OCI-LY7 (cell line): Measurements from ENCODE around the gene PPARGC1A.

Experiments
- EZH2phosphoT487 ChIP-seq: fragments of 200-600 bp; sonication (generic); IDR thresholded peaks from 2 replicates; pipeline ENCODE4 v1.6.1; 2018; ENCODE audit warnings: low read depth, borderline replicate concordance, mild to moderate bottlenecking, mixed run types, antibody characterized with exemption, low read length, moderate library complexity, mixed read lengths
- TF ChIP-seq, protein P1 (sequence below): fragments of 200-600 bp; sonication (generic); conservative IDR thresholded peaks from 2 replicates; pipeline ENCODE4 v1.5.1; 2014; ENCODE audit warnings: mild to moderate bottlenecking, antibody characterized with exemption, low read length, moderate library complexity, mixed read lengths

DNA sequence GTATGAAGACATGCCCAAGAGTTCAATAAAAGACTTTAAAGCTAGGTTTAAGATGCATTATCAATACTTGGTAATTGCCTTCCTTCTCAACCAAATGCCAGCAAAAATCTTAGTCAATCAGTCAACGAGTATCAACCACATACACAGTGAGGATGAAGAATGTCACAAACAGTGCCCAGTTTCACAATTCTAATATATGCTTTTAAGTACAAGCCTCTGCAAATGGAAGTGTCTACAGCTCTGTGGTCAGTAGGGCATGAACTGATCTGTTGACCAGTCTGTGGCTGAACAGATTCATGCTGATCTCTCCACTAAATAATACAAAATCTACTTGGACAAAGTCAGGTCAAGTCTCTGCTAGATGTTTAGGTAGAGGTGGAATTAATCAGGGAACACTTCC, 27.9 kb downstream of the PPARGC1A start:
- TF ChIP-seq, protein P1, sequence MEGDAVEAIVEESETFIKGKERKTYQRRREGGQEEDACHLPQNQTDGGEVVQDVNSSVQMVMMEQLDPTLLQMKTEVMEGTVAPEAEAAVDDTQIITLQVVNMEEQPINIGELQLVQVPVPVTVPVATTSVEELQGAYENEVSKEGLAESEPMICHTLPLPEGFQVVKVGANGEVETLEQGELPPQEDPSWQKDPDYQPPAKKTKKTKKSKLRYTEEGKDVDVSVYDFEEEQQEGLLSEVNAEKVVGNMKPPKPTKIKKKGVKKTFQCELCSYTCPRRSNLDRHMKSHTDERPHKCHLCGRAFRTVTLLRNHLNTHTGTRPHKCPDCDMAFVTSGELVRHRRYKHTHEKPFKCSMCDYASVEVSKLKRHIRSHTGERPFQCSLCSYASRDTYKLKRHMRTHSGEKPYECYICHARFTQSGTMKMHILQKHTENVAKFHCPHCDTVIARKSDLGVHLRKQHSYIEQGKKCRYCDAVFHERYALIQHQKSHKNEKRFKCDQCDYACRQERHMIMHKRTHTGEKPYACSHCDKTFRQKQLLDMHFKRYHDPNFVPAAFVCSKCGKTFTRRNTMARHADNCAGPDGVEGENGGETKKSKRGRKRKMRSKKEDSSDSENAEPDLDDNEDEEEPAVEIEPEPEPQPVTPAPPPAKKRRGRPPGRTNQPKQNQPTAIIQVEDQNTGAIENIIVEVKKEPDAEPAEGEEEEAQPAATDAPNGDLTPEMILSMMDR = no peak
- TF ChIP-seq EZH2phosphoT487 = no peak
